ENCODE measurements around the gene ERGIC1. TPM values are rescaled to one million over a fixed set of nuclear protein-coding genes. Genes with fewer than 3 reads are reported as not detected.

ERGIC1 gene
- total RNA-seq, 1 donor from 2014 or later = 105 TPM

DNA sequence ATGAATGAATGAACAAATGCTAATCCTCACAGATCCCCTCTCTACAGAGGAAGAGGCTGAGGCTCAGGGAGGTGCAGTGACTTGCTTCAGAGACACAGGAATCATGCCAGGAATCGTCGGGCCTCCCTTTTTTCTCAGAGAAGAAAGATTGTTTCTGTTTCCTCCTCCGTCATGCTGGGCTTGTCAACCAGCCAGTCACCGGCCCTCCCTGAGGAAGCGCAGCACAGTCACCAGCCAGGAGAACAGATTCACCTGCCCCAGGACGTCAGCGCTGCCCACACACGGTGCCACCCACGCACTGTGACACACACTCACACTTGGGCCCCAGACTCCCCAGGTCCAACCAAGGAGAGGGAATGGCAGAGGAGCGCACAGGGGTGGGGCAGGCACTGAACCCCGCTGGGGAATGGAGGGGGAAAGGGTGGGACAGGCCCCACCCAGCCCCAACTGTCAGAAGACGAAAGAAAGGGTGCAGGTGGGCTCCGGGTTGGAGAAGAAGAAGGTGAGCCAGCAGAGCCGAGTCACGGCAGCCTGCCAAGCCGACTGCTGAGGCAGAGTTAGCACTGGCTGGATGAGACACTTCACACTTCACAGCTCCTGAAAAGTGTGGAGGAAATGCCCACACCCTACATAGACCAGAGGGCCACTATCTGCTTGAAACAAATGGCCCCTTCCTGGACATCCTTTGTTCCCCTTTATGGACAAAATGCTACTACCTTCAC is 13.8 kb upstream of the ERGIC1 start:
- DNase-seq (ENCODE audit: extremely low spot score, unreplicated experiment) = no peak
- Mint-ChIP-seq H3K9me3 (no peaks in the 10 kb centered on the region), H3K4me3 (no peak overlapping the region), H3K4me1 (ENCODE audit: unreplicated experiment) (no peaks in the 10 kb centered on the region), H3K27ac (no peak overlapping the region), H3K36me3 (no peaks in the 10 kb centered on the region), H3K27me3 (no peaks in the 10 kb centered on the region)
- TF ChIP-seq, protein P1, sequence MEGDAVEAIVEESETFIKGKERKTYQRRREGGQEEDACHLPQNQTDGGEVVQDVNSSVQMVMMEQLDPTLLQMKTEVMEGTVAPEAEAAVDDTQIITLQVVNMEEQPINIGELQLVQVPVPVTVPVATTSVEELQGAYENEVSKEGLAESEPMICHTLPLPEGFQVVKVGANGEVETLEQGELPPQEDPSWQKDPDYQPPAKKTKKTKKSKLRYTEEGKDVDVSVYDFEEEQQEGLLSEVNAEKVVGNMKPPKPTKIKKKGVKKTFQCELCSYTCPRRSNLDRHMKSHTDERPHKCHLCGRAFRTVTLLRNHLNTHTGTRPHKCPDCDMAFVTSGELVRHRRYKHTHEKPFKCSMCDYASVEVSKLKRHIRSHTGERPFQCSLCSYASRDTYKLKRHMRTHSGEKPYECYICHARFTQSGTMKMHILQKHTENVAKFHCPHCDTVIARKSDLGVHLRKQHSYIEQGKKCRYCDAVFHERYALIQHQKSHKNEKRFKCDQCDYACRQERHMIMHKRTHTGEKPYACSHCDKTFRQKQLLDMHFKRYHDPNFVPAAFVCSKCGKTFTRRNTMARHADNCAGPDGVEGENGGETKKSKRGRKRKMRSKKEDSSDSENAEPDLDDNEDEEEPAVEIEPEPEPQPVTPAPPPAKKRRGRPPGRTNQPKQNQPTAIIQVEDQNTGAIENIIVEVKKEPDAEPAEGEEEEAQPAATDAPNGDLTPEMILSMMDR (conservative IDR thresholded peaks at IDR 0.05) = no peak

GRCh38 chr5:172821340-172821985 is 12.6 kb upstream of the ERGIC1 start:
- TF ChIP-seq, protein P1 (conservative IDR thresholded peaks at IDR 0.05) = no peak
- DNase-seq (ENCODE audit: extremely low spot score, unreplicated experiment) = no peak
- no peaks in the 10 kb centered on the region for H3K27me3 Mint-ChIP-seq
- no peaks in the 10 kb centered on the region for H3K36me3 Mint-ChIP-seq
- no peak overlapping the region for H3K27ac Mint-ChIP-seq
- no peaks in the 10 kb centered on the region for H3K4me1 Mint-ChIP-seq (ENCODE audit: unreplicated experiment)
- H3K4me3 Mint-ChIP-seq = no peak overlapping the region
- H3K9me3 Mint-ChIP-seq = peaks cover 3% of the 10 kb centered on the region

DNA sequence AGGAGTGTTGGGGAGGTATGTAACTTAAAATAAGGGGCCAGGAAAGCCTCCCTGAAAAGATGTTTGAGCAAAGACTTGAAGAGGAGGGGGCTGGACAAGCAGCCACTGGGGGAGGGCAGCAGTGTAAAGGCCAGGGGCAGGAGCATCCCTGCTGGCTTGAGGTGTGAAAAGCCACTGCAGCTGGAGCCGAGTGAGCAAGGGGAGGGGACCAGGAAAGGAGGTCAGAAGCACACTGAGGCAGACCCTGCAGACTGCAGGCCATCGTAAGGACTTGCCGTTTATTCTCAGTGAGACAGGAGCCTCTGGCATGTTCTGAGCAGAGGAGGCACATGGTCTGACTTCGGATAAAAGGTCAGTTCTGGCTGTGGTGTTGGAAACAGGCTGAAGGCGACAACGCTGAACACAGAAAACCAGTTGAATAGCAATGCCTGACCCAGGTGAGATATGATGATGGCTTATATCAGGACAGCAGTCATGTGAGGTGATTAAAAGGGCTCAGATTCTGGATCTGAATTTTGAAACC is 10.2 kb upstream of the ERGIC1 start:
- H3K4me1 Mint-ChIP-seq (ENCODE audit: unreplicated experiment) = peaks cover 7% of the 10 kb centered on the region
- H3K27me3 Mint-ChIP-seq = peaks cover 3% of the 10 kb centered on the region
- no peak for DNase-seq (ENCODE audit: extremely low spot score, unreplicated experiment)
- H3K27ac Mint-ChIP-seq = no peak overlapping the region
- H3K9me3 Mint-ChIP-seq = peaks cover 8% of the 10 kb centered on the region
- no peaks in the 10 kb centered on the region for H3K36me3 Mint-ChIP-seq
- TF ChIP-seq, protein P1 (conservative IDR thresholded peaks at IDR 0.05) = no peak
- no peak overlapping the region for H3K4me3 Mint-ChIP-seq

- DNase-seq (ENCODE audit: extremely low spot score, unreplicated experiment) = no peak
- H3K36me3 Mint-ChIP-seq = no peaks in the 10 kb centered on the region
- peaks cover 3% of the 10 kb centered on the region for H3K27me3 Mint-ChIP-seq
- TF ChIP-seq, protein P1 (conservative IDR thresholded peaks at IDR 0.05) = no peak
- peaks cover 10% of the 10 kb centered on the region for H3K4me1 Mint-ChIP-seq (ENCODE audit: unreplicated experiment)
- H3K9me3 Mint-ChIP-seq = peaks cover 8% of the 10 kb centered on the region
- no peak overlapping the region for H3K4me3 Mint-ChIP-seq
- H3K27ac Mint-ChIP-seq = no peak overlapping the region
Measured at GRCh38 chr5:172825610-172826204, 8.3 kb upstream of the ERGIC1 start.

DNA sequence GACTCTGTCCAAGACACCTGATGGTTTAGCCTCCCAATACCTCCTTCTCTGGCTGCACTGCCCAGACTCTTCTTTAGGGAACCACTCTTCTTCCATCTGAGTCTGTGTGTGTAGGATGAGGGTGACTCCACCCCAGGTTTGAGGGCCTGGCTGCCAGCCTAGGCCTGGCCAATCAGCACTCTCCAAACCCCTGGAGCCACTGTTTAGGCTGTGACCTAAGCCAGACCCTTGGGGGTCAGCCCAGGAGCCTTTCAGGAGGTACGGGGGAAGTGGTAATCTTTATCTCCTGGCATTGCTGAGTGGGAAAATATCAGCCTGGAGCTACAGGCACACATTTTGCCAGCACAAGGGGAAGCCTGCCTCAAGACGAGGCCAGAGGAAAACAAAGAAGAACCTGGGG is 6.2 kb upstream of the ERGIC1 start:
- peaks cover 13% of the 10 kb centered on the region for H3K4me1 Mint-ChIP-seq (ENCODE audit: unreplicated experiment)
- no peak overlapping the region for H3K27ac Mint-ChIP-seq
- no peak for DNase-seq (ENCODE audit: extremely low spot score, unreplicated experiment)
- H3K36me3 Mint-ChIP-seq = no peaks in the 10 kb centered on the region
- TF ChIP-seq, protein P1 (conservative IDR thresholded peaks at IDR 0.05) = no peak
- H3K27me3 Mint-ChIP-seq = peaks cover 3% of the 10 kb centered on the region
- no peak overlapping the region for H3K4me3 Mint-ChIP-seq
- peaks cover 8% of the 10 kb centered on the region for H3K9me3 Mint-ChIP-seq
